A549 (cell line): ENCODE measurements around the gene TMEM213.

Source experiments
- POLR2AphosphoS2 ChIP-seq: conservative IDR thresholded peaks from 2 replicates; pipeline ENCODE4 v1.6.1; 2012; ENCODE audit warnings: low read length, improper control_type of control experiment, inconsistent platforms
- RCOR1 ChIP-seq: fragments of 150-350 bp; IDR thresholded peaks from 2 replicates; pipeline ENCODE4 v1.6.1; 2014; ENCODE audit warnings: antibody characterized with exemption, low read length, low read depth
- SMC3 ChIP-seq: fragments of >200 bp; sonication (Bioruptor Twin); formaldehyde crosslinking; IDR thresholded peaks from 3 replicates; pipeline ENCODE4 v1.6.1; 2018; ENCODE audit warnings: inconsistent platforms
- TF ChIP-seq, protein P1 (sequence below): fragments of >200 bp; sonication (Bioruptor Twin); formaldehyde crosslinking; IDR thresholded peaks from 3 replicates; pipeline ENCODE4 v1.5.1; 2016
- TF ChIP-seq, protein P2 (sequence below): fragments of 150-350 bp; IDR thresholded peaks from 2 replicates; pipeline ENCODE4 v1.6.1; 2014; ENCODE audit warnings: low read depth, mild to moderate bottlenecking, low read length

DNA sequence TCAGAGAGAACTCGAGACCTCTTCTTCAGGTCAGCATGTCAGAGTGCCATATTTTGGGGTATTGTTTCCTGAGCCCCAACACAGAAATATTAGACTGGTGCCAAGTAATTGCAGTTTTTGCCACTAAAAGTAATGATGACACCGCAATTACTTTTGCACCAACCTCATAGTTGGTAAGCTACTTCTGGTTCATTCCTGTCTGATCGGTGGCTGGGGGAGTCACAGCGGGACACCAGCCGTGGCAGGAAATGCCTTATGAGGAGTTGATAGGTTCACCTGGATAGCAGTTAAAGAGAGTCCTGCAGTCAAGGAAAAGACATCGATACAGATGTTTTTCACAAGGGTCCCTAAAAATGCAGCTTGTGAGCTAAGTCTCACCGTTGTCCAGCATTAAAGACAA, 24.1 kb downstream of the TMEM213 start:
- TF ChIP-seq, protein P1, sequence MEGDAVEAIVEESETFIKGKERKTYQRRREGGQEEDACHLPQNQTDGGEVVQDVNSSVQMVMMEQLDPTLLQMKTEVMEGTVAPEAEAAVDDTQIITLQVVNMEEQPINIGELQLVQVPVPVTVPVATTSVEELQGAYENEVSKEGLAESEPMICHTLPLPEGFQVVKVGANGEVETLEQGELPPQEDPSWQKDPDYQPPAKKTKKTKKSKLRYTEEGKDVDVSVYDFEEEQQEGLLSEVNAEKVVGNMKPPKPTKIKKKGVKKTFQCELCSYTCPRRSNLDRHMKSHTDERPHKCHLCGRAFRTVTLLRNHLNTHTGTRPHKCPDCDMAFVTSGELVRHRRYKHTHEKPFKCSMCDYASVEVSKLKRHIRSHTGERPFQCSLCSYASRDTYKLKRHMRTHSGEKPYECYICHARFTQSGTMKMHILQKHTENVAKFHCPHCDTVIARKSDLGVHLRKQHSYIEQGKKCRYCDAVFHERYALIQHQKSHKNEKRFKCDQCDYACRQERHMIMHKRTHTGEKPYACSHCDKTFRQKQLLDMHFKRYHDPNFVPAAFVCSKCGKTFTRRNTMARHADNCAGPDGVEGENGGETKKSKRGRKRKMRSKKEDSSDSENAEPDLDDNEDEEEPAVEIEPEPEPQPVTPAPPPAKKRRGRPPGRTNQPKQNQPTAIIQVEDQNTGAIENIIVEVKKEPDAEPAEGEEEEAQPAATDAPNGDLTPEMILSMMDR: no peak
- TF ChIP-seq SMC3 (no peak), RCOR1 (no peak), POLR2AphosphoS2 (no peak)
- TF ChIP-seq, protein P2, sequence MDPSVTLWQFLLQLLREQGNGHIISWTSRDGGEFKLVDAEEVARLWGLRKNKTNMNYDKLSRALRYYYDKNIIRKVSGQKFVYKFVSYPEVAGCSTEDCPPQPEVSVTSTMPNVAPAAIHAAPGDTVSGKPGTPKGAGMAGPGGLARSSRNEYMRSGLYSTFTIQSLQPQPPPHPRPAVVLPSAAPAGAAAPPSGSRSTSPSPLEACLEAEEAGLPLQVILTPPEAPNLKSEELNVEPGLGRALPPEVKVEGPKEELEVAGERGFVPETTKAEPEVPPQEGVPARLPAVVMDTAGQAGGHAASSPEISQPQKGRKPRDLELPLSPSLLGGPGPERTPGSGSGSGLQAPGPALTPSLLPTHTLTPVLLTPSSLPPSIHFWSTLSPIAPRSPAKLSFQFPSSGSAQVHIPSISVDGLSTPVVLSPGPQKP: no peak
